HG03460 (cell line): Measurements from ENCODE around the gene ZBTB7A.

Experiments used
- ATAC-seq: cut with Tn5 transposase; IDR thresholded peaks from one replicate; pipeline ENCODE4 v1.9.1; 2021; ENCODE audit not compliant: unreplicated experiment

Gene ZBTB7A

DNA sequence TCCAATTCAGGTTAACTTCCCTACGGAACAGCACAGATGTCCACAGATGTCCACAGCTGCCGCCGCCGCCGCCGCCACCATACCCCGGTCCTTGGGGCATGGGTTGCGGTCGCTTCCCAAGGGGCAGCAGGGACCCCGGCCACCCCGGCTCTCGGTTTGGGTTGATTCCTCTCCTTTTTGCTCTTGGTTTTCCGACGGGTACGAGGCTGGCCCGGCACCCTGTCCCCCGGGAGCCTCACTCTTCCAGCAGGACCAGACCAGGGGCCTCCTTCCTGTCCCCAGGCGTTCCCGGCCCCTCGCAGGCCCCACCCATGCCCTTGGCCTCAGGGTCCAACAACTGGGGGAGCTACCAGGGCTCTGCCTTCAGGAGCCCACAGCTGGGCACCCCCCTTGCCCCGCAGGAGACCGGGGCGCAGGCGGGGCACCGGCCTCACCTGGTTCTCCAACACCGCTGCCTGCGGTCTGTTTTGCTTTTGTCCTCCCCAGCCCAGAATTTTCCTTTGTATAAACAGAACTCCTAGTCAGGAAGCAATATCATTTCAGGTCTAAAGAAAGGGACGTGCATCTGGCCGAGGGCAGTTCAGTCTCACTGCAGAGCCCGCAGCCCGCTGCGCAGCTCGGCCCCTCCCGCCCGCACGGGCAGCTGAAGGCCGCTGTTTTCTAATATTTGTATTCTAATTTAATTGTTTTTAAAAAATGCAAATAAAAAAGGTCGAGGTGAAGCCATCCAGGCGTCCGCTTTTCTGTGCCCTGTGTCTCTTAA, 27.9 kb downstream of the ZBTB7A start:
- ATAC-seq = no peak

DNA sequence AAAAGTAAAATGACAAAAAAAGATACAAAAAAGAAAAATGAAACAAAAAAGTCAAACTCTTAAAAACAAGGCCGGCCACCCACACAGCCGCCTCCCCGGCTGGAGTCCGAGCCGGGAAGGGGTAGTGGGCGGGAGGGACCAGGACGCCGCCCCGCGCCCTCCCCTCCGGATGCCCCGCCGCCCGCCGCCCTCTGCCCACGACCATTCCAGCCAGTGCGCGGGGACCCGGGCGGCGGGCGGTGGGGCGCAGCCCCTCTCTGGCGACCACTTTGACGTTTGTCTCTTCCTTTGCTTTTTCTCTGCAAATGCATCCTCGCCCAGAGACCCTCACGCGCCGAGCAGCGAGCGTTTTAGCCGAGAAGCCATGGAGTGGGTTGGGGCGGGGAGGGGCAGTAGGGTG, 28.6 kb downstream of the ZBTB7A start:
- no peak for ATAC-seq

DNA sequence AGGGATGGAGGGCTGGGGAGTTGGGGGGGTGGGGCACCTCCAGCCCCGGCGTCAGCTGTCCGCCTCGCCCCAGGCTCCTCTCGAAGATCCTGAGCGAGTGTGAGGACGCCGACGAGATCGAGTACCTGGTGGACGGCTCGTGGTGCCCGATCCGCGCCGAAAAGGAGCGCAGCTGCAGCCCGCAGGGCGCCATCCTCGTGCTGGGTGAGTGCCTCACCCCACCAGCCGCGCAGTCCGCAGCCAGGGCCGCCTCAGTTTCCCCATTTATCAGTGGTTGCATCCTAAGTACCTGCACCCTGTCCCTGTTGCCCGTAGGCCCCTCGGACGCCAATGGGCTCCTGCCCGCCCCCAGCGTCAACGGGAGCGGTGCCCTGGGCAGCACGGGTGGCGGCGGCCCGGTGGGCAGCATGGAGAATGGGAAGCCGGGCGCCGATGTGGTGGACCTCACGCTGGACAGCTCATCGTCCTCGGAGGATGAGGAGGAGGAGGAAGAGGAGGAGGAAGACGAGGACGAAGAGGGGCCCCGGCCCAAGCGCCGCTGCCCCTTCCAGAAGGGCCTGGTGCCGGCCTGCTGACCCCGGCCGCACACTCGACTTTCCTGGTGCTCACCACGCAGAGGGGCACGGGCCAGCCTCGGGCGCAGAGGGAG, 29.3 kb downstream of the ZBTB7A start:
- no peak for ATAC-seq

DNA sequence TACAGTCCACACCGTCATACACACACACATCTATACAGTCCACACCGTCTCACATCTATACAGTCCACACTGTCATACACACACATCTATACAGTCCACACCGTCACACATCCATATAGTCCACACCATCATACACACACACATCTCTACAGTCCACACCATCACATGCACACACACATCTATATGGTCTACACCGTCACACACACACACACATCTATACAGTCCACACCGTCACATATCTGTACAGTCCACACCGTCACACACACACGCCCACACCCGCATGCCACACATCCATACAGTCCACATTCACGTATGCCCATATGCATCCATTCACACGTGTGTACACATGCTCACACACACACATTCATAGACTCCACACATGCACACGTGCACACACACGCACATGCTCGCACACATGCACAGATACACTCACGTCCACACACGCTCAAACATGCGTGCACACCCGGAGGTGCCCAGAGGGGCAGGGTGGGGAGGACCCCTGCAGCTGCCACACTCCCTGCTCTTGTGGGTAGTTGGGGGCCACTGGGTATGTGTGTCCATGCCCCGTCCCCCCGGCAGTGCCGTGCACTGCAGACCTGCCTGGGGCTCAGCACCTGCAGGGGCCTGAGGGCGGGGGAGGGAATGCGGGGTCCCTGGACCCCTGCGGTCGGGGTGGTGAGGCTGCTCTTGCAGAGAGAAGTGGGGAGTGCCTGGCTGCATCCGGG, 30.0 kb downstream of the ZBTB7A start:
- ATAC-seq = no peak

DNA sequence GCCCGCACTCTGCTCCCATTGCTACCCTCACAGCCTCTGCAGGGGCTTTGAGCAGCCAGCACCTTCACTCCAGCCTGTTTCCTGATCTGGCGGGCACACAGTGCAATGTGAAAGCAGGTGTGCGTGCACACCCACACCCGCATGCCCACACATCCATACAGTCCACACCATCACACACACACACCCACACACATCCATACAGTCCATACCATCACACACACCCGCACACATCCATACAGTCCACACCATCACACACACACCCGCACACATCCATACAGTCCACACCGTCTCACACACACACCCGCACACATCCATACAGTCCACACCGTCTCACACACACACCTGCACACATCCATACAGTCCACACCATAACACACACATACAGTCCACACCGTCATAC, 31.1 kb downstream of the ZBTB7A start:
- ATAC-seq = no peak

DNA sequence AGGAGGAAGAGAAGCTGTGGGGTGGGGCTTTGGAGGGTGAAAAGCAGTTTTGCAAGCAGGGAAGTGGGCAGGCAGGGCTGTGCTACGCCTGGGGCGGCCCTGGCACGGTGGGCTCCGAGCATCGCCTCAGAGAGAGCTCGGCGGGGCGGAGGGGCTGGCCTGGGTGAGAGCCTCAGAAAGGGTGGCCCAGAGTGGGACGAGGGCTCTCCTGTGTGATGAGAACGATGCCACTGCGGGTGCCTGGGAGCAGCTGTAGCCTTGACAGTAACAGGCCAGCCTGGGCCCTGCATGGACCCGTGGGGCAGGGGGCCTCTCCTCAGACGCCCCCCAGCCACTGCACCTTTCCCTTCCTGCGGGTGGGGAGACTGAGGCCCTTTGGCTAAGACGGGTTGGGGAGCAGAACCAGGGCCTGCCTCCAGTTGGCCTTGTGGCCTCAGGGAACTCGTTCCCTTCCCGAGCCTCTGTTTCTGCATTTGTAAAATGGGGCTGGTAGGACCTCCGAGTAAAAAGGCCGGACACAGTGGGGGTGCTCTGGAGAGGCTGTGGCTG, 31.6 kb downstream of the ZBTB7A start:
- ATAC-seq = no peak

DNA sequence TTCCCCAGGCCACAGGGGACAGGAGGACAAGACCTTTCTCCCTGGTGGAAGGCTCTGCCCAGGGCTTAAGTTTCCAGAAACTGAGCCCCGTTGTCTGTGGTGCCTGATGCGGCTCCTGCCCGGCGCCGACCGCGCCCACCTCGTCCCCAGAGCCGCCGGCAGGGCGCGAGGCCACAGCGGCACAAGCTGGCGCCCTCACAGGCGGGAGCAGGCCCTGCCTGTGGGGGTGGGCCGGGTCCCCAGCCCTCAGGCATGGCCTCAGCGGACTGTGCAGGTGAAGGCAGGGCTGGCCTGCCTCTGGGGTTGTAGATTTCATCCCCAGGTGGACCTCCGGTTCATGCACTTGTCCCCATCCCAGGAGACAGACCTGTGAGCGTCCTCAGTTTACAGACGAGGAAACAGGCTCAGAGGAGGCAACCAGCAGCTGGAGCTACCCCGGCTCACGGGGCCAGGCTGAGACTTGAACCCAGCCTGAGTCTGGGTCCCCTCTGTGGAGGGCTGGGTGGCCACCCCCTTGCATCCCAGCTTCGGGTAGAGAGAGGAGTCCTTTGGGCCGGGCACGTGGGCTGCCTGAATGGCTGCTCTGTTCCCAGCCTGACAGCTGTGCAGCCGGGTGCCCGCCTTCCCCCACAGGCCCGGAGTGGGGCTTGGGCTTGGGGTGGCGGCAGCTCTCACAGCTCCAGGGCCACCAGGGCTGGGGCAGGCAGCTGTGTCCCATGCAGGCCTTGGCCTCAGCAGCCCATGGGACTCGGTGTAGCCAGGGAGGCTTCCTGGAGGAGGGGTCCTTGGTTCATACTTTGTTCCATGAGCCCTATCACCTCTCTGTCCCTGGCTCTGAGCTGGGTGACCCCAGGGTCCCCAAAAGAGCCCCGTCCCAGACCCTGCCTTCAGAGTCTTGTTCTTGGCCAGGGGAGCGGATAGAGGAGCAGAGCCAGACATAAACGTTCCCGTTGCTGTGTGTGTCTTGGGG, 32.4 kb downstream of the ZBTB7A start:
- ATAC-seq = no peak

DNA sequence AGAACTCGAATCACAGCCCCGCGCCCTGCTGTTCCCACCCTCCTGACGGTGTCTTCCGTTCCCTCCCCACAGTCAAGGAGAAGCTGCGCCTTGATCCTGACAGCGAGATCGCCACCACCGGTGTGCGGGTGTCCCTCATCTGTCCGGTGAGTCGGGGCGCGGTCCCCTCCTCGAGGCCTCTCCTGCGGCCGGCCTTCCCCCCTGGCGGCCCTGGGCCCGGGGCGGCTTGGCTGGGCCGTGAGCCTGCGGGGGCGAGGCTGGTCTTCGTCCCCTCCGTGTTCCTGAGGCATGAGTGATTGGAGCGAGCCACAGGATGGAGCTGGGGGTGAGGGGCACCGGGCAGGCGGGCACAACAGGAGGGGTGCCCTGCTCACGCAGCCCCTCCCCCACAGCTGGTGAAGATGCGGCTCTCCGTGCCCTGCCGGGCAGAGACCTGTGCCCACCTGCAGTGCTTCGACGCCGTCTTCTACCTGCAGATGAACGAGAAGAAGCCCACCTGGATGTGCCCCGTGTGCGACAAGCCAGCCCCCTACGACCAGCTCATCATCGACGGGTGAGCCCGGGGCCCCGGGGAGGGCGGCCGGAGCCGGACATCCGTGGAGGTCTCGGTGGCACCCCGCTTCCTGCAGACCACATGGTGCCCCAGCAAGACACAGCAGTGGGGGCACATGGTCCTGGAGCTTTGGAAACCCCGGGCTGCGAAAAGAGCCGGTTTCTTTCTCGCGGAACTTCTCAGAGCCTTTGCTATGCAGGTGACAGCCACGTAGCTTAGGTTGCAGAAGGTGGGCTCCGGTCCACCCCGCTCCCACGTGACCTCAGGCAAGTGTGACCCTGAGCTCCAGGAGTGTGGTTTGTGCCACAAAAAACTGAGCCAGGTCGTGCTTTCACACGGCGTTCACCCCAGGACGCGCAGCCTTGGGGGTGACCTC, 33.4 kb downstream of the ZBTB7A start:
- no peak for ATAC-seq

DNA sequence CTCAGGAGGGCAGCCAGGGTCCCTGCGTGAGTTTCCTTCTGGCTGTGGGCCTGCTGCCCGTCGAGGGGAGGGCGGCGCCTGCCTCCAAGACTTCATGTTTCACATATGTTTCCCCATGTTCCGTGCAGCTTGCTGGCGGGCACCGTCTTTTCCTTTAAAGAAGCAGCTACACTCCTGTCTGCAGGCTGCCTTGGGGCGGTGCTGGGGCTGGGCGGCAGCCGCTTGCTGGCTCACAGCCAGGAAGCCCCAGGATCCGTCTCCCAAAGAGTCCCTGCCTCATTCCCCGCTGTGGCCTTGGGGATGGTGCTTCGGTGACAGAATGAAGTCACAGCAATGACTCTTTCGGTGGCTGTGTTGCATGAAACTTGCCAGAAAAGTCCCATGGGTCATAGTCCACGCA, 34.3 kb downstream of the ZBTB7A start:
- ATAC-seq = no peak

DNA sequence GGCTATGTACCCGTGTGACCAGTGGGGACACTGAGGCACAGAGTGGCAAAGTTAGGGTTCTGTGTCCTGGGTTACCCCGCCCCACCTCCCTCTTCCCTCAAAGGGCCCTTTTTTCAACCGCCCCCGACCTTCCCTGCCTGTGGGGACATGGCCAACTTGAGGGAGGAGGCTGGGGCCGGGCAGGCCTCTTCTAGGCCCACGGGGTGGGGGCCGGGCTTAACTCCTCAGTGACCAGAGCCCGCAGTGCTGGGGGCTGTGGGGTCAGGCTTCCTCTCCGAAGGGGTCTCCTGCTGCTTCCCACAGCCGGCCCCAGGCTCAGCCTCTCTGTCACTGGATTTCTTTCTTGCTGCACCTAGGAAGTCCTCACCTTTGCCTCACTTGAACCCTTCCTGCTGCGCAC, 35.3 kb downstream of the ZBTB7A start:
- ATAC-seq = no peak

DNA sequence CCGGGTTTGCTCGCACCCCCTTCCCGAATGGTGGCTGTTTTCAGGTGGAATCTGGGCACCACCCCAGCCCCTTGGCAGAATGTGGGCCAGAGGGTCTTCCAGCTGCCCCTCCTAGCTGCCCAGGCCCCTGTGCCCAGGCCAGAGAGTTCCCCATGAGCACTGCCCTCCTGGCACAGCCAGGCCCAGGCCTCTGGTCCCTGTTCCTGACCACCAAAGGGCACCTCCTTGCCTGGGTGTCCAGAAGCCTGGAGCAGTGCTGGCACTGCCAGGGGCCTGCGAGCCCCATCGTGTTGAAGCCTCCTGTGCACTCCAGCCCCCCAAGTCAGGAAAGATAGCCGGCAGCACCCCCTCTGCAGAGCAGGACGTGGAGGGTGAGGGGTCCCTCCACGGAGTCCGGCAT, 35.7 kb downstream of the ZBTB7A start:
- ATAC-seq = no peak

DNA sequence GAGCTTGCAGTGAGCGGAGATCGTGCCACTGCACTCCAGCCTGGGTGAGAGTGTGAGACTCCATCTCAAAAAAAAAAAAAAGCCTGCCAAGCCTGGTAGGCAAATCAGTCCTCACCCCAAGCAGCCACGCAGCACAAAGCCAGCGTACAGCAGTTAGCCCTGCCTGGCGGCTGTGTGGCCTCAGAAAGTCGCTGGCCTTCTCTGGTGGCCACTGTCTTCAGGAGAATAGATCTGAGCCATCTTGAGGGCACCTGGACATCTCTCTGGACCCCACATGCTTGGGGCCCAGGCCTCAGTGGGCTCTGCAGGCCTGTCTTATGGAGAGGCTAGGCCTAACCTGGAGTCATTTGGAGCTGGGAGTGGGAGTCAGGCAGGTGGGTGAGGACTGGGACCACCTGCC, 36.1 kb downstream of the ZBTB7A start:
- no peak for ATAC-seq

DNA sequence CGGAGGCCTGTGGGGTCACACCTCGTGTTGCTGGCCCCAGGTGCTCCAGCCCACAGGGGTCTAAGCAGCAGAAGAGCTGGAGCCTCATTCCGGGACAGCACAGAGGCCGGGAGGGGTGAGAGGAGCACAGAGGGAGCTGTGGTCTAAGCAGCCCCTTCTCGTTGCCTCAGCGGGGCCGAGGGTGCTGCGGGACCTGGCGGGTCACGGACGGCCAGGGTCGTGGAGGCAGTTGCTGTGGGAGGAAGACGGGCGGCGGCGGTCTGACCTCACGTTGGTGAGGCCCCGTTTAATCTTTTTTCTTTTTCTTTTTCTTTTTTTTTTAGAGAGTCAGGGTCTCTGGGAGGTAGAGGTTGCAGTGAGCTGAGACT, 37.5 kb downstream of the ZBTB7A start:
- no peak for ATAC-seq

DNA sequence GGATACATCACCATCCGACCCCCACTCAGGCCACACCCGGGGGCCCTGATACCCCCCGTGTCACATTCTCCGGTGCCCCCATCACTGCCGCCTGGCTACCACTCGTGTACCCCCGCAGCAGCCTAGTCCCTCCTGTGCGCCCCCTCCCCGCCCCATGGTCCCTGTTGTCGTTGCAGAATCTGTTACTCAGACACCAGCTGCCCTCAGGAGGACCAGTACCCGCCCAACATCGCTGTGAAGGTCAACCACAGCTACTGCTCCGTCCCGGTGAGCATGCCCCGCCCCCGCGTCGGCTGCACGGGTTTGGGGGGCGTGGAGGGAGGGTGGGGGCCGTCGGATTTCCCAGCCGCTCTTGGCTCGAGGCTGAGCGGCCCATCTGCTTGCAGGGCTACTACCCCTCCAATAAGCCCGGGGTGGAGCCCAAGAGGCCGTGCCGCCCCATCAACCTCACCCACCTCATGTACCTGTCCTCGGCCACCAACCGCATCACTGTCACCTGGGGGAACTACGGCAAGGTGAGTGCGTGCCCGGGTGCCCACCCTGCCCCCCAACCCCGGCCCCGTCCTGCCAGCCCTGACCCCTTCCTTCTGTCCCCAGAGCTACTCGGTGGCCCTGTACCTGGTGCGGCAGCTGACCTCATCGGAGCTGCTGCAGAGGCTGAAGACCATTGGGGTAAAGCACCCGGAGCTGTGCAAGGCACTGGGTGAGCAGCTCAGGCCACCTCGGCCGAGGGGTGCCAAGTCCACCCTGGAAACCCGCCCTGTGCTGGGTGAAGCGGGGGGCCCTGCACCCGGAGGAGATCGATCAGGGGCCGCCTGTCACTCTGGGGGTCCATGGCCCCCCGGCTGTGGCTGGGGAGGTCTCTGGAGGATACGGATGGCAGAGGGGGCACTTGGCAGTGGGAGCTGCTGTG, 38.1 kb downstream of the ZBTB7A start:
- no peak for ATAC-seq

DNA sequence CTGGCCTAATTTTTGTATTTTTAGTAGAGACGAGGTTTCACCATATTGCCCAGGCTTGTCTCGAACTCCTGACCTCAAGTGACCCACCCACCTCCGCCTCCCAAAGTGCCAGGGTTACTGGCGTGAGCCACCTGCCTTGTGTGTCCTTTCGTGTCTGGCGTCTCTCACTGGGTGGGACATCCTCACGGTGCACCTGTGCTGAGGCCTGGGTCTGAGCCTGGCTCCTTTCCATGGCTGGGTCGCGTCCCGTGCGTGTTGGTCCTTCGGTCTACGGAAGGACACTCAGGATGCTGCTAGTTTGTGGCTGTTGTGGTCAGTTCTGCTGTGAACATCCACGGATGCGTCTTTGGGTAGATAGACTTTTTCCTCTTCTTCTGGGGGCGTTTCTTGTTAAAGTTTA, 39.6 kb downstream of the ZBTB7A start:
- ATAC-seq = no peak

DNA sequence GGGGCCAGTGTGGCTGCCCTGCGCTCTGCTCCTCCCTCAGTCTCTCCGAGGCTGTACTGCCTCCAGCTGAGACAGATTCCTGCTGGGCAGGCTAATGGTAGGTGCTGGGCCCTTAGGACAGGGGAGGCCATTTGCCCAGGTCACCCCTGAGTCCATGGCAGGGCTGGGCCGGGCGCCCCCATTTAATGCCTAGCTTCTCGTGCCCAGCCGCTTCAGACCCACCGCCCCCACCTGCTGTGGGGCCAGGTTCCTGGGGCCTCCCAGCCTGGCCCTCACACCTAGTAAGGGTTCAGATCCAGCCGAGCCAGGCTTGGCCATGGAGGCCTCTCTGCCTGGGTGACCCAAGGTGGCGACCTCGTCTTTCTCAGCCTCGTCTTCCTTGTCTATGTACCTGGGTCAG, 41.4 kb downstream of the ZBTB7A start:
- ATAC-seq = no peak

DNA sequence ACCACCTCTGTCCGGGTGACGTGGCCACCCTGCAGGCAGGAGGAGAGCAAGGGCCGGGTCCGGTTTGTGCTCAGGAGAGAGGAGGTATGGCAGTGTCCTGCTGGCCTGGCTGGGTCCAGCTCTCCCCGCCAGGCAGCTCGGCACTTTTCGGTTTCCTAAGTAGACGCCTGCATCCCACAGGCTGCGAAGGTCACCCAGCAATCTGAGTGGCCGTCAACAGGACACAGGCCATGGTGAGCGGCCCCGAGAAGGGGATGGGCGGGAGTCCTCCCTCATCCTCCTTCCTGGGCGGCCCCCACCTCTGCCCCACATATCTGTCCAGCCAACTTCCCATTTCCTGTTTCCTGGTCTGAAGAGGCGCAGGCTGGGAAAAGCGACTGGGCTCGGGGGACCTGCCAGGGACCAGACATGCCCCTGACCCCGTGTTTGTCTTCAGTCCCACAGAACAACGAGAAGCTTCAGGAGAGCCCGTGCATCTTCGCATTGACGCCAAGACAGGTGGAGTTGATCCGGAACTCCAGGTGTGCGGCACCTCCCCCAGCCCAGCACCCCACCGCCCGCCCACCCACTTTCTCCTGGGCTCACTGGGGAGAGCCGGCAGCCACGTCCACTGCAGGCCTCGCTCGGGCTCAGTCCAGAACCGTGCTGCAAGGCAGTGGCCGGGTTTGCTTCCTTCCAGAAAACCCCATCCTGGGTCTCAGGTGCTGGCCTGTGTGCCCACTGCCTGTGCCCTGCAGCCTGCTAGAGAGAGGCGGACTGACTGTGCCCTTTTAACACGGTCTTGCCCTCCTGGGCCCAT, 42.9 kb downstream of the ZBTB7A start:
- no peak for ATAC-seq

DNA sequence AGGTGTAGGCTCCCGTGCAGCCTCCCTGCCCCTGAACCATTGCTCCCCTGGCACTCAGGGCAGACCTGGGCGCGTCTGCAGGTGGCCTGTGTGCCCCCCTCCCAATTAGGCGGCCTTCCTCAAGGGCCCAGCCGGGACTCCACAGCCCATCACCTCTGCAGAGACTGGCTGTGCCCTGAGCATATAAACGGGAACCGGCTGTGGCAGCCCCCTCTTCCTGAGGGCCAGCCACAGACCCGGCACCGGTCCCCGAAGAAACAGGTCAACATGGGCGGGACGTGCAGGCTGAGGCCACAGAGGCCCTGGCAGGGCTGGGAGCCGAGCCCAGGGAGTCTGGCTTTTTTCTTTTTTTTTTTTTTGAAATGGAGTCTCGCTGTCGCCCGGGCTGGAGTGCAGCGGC, 47.1 kb downstream of the ZBTB7A start:
- no peak for ATAC-seq
